ENCODE data around the gene ESPNL. TPM values are rescaled to one million over a fixed set of nuclear protein-coding genes. Genes with fewer than 3 reads are reported as not detected.

ESPNL gene
- total RNA-seq, 1 donor from 2014 or later, result 0.40 TPM

GRCh38 chr2:238155761-238156694, 55.9 kb downstream of the ESPNL start:
- Mint-ChIP-seq H3K4me3 (no peak overlapping the region), H3K36me3 (ENCODE audit: low read depth) (no peaks in the 10 kb centered on the region), H3K4me1 (peaks cover 9% of the 10 kb centered on the region), H3K27me3 (ENCODE audit: low read depth) (peaks cover 15% of the 10 kb centered on the region), H3K27ac (ENCODE audit: unreplicated experiment) (no peak overlapping the region), H3K9me3 (no peaks in the 10 kb centered on the region)
- DNase-seq (ENCODE audit: low read depth, low spot score), result no peak
- TF ChIP-seq, protein P1, sequence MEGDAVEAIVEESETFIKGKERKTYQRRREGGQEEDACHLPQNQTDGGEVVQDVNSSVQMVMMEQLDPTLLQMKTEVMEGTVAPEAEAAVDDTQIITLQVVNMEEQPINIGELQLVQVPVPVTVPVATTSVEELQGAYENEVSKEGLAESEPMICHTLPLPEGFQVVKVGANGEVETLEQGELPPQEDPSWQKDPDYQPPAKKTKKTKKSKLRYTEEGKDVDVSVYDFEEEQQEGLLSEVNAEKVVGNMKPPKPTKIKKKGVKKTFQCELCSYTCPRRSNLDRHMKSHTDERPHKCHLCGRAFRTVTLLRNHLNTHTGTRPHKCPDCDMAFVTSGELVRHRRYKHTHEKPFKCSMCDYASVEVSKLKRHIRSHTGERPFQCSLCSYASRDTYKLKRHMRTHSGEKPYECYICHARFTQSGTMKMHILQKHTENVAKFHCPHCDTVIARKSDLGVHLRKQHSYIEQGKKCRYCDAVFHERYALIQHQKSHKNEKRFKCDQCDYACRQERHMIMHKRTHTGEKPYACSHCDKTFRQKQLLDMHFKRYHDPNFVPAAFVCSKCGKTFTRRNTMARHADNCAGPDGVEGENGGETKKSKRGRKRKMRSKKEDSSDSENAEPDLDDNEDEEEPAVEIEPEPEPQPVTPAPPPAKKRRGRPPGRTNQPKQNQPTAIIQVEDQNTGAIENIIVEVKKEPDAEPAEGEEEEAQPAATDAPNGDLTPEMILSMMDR (conservative IDR thresholded peaks at IDR 0.05), result no peak

DNA sequence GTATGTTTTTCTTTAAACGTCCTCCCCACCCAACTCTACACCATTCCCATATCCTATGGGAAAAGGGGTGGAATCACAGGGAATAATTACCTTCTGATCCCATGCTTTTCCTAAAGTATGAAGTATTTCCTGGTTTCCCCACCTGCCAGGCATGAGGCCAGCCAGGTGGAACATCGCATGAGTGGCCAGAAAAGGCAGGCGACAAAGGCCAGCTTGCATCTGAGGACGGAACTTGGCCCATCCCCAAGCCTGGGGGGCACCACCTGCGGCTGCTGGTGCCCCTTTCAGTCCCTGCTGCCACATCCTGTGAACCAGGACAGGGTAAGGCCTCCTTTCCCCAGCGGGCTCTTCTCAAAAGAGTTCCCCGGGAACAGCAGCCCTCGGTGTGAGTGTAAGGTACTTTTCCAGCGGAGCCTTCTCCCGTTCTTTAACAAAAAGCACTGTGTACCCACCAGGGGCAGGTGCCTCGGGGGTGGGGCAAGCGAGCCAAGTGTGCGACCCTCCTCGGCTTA, 57.4 kb downstream of the ESPNL start:
- Mint-ChIP-seq H3K4me1 (peaks cover 9% of the 10 kb centered on the region), H3K4me3 (peak overlapping the region; percentile 61), H3K27ac (ENCODE audit: unreplicated experiment) (no peak overlapping the region)

DNA sequence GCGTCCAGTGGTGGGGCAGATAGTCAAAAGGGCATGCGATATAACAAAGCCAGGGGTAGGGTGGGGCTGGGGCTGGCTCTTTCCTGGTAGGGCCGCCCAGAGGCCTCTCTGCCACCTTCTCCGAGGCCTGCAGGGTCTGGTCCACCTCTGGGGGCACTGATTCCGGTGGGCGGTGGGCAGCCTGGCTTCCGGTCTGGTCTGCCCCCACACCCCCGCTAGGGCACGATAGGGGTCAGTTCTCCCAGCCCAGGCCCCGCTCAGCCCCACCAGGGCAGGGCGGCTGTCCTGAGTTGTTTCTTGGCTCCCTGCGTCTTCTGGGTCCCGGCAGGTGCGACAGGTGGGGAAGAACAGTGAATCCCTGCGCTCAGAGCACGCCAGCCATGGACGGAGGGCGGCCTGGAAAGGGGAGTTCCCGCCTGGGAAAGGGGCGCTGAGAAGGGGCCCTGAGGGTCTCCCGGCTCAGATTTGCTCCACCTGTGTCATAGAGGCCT, 57.9 kb downstream of the ESPNL start:
- DNase-seq (ENCODE audit: low read depth, low spot score), result no peak
- TF ChIP-seq, protein P1 (conservative IDR thresholded peaks at IDR 0.05), result no peak
- Mint-ChIP-seq H3K4me1 (peaks cover 9% of the 10 kb centered on the region), H3K9me3 (no peaks in the 10 kb centered on the region), H3K36me3 (ENCODE audit: low read depth) (no peaks in the 10 kb centered on the region), H3K27ac (ENCODE audit: unreplicated experiment) (no peak overlapping the region), H3K27me3 (ENCODE audit: low read depth) (peaks cover 31% of the 10 kb centered on the region), H3K4me3 (peak overlapping the region; percentile 61)

More for the DNA sequence above, 57.4 kb downstream of the ESPNL start:
- Mint-ChIP-seq H3K9me3 (no peaks in the 10 kb centered on the region), H3K36me3 (ENCODE audit: low read depth) (no peaks in the 10 kb centered on the region), H3K27me3 (ENCODE audit: low read depth) (peaks cover 26% of the 10 kb centered on the region)
- no peak for DNase-seq (ENCODE audit: low read depth, low spot score)
- TF ChIP-seq, protein P1 (conservative IDR thresholded peaks at IDR 0.05), result no peak

DNA sequence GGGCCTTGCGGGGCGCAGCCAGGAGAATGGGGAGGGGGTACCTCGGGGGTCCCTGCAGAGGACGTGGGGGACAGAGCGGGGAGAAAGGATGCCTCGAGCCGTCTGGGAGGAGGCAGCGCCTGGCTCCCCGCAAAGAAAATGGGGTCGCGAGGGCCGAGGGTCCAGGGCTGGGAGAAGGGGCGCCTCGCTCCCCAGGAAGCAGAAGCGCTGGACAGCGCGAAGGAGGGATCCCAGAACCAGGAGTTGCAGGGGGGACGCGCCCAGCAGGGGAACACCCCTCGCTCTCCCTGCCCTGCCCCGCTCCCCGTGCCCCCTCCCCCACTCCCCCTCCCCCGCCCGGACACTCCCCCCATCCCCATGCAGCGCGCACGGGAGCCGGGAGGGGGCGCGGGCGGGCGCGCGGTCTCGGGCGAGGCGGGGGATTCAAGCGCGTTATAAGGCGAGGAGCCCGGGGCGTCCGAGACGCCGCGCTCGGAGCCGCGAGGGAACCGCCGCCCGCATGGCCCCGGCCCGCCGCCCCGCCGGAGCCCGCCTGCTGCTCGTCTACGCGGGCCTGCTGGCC, 58.5 kb downstream of the ESPNL start, which contains the start of gene ERFE:
ERFE (plus strand) TSS at position 462 of the 562 bp plus-strand sequence; CDS start at position 500, 38 bp downstream.
- H3K4me1 Mint-ChIP-seq, result peaks cover 9% of the 10 kb centered on the region
- H3K9me3 Mint-ChIP-seq, result no peaks in the 10 kb centered on the region
- H3K4me3 Mint-ChIP-seq, result peak within 1 kb of the TSS; percentile 68
- peak; percentile 62 for DNase-seq (ENCODE audit: low read depth, low spot score)
- peaks cover 35% of the 10 kb centered on the region for H3K27me3 Mint-ChIP-seq (ENCODE audit: low read depth)
- TF ChIP-seq, protein P1 (conservative IDR thresholded peaks at IDR 0.05), result peak; percentile 68
- no peak within 1 kb of the TSS for H3K27ac Mint-ChIP-seq (ENCODE audit: unreplicated experiment)
- H3K36me3 Mint-ChIP-seq (ENCODE audit: low read depth), result no peaks in the 10 kb centered on the region

GRCh38 chr2:238159071-238159539, 59.0 kb downstream of the ESPNL start:
- no peaks in the 10 kb centered on the region for H3K9me3 Mint-ChIP-seq
- no peak for DNase-seq (ENCODE audit: low read depth, low spot score)
- peak overlapping the region; percentile 57 for H3K4me3 Mint-ChIP-seq
- H3K27ac Mint-ChIP-seq (ENCODE audit: unreplicated experiment), result no peak overlapping the region
- peaks cover 35% of the 10 kb centered on the region for H3K27me3 Mint-ChIP-seq (ENCODE audit: low read depth)
- peaks cover 9% of the 10 kb centered on the region for H3K4me1 Mint-ChIP-seq
- TF ChIP-seq, protein P1 (conservative IDR thresholded peaks at IDR 0.05), result no peak
- no peaks in the 10 kb centered on the region for H3K36me3 Mint-ChIP-seq (ENCODE audit: low read depth)

Data from neural crest cell (in vitro differentiated cells).